WTC11 (cell line): Measurements from ENCODE around the gene RPS3.

Source experiments
- CBFB ChIP-seq: sonication (generic); formaldehyde crosslinking; IDR thresholded peaks from 2 replicates; pipeline ENCODE4 v1.8.1; 2022; ENCODE audit warnings: mild to moderate bottlenecking, low read depth, missing genetic modification reagents
- CREM ChIP-seq: sonication (generic); formaldehyde crosslinking; IDR thresholded peaks from 2 replicates; pipeline ENCODE4 v1.8.1; 2022; ENCODE audit warnings: mild to moderate bottlenecking, missing genetic modification reagents, moderate library complexity
- ESRRA ChIP-seq: sonication (generic); formaldehyde crosslinking; IDR thresholded peaks from 2 replicates; pipeline ENCODE4 v1.8.1; 2022; ENCODE audit warnings: mild to moderate bottlenecking, missing genetic modification reagents, borderline replicate concordance
- GABPB1 ChIP-seq: sonication (generic); formaldehyde crosslinking; IDR thresholded peaks from 2 replicates; pipeline ENCODE4 v1.8.1; 2023; ENCODE audit warnings: mild to moderate bottlenecking, missing genetic modification reagents
- HMGXB4 ChIP-seq: sonication (generic); formaldehyde crosslinking; IDR thresholded peaks from 2 replicates; pipeline ENCODE4 v1.8.1; 2023; ENCODE audit warnings: mild to moderate bottlenecking, moderate library complexity, missing genetic modification reagents
- OVOL2 ChIP-seq: fragments of 250-450 bp; sonication (Bioruptor Pico); IDR thresholded peaks from 2 replicates; pipeline ENCODE4 v1.9.0; 2021; ENCODE audit warnings: mild to moderate bottlenecking, borderline replicate concordance
- RELA ChIP-seq: sonication (generic); formaldehyde crosslinking; IDR thresholded peaks from 2 replicates; pipeline ENCODE4 v1.8.1; 2022; ENCODE audit warnings: missing genetic modification reagents, mild to moderate bottlenecking, borderline replicate concordance
- SOX15 ChIP-seq: fragments of 250-450 bp; sonication (Bioruptor Pico); IDR thresholded peaks from 2 replicates; pipeline ENCODE4 v1.9.0; 2021; ENCODE audit warnings: mild to moderate bottlenecking
- TP53 ChIP-seq: sonication (generic); formaldehyde crosslinking; IDR thresholded peaks from 2 replicates; pipeline ENCODE4 v1.8.1; 2023; ENCODE audit warnings: mild to moderate bottlenecking, missing genetic modification reagents
- TF ChIP-seq, protein P1 (sequence below): fragments of 200-600 bp; IDR thresholded peaks from 2 replicates; pipeline ENCODE4 v1.8.0; 2022; ENCODE audit warnings: antibody characterized with exemption
- TF ChIP-seq, protein P2 (sequence below): sonication (generic); formaldehyde crosslinking; IDR thresholded peaks from 2 replicates; pipeline ENCODE4 v1.8.1; 2022; ENCODE audit warnings: low read depth, mild to moderate bottlenecking, moderate library complexity, missing genetic modification reagents, borderline replicate concordance

GRCh38 chr11:75453916-75454655, 54.8 kb downstream of the RPS3 start:
- TF ChIP-seq TP53 (CRISPR knock-in tag) (no peak), SOX15 (no peak), OVOL2 (CRISPR knock-in tag) (no peak), RELA (CRISPR knock-in tag) (no peak), CREM (CRISPR knock-in tag) (no peak), HMGXB4 (CRISPR knock-in tag) (no peak), GABPB1 (CRISPR knock-in tag) (no peak), ESRRA (CRISPR knock-in tag) (no peak), CBFB (CRISPR knock-in tag) (no peak)
- TF ChIP-seq, protein P1, sequence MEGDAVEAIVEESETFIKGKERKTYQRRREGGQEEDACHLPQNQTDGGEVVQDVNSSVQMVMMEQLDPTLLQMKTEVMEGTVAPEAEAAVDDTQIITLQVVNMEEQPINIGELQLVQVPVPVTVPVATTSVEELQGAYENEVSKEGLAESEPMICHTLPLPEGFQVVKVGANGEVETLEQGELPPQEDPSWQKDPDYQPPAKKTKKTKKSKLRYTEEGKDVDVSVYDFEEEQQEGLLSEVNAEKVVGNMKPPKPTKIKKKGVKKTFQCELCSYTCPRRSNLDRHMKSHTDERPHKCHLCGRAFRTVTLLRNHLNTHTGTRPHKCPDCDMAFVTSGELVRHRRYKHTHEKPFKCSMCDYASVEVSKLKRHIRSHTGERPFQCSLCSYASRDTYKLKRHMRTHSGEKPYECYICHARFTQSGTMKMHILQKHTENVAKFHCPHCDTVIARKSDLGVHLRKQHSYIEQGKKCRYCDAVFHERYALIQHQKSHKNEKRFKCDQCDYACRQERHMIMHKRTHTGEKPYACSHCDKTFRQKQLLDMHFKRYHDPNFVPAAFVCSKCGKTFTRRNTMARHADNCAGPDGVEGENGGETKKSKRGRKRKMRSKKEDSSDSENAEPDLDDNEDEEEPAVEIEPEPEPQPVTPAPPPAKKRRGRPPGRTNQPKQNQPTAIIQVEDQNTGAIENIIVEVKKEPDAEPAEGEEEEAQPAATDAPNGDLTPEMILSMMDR, result no peak
- TF ChIP-seq, protein P2, sequence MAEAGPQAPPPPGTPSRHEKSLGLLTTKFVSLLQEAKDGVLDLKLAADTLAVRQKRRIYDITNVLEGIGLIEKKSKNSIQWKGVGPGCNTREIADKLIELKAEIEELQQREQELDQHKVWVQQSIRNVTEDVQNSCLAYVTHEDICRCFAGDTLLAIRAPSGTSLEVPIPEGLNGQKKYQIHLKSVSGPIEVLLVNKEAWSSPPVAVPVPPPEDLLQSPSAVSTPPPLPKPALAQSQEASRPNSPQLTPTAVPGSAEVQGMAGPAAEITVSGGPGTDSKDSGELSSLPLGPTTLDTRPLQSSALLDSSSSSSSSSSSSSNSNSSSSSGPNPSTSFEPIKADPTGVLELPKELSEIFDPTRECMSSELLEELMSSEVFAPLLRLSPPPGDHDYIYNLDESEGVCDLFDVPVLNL (CRISPR knock-in tag), result no peak
